Measurements from ENCODE around the gene EIPR1.

DNA sequence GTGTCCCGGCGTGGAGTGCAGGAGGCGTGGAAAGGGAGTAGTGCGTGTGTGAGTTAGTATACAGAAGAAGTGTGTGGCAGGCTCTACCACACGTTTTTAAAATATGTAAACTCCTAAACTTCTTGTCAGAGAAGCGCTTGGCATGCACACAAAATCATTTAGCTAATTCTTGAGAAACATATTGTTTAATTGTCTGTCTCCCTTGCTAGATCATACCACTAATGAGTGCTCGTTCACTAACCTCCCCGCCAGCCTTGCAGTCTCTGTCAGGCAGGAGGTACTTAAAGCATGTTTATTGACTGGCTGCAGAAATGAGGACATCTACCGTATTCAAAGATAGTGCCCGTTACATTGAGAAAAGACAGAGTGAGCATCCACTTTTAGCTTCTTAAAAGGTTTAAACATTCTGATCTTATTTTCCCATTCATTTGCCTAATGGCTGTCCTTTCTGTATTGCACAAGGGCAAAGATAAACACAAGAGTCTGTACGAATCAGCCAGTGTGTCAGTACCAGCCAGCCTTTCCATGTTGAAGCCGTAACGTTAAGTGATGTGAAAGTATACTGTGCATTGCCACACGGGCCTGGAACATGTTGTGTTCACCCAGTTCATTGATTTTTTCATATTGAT, 43.3 kb upstream of the EIPR1 start:
- TF ChIP-seq ZFP3 (CRISPR knock-in tag; IDR thresholded peaks at IDR 0.05), result no peak
- TF ChIP-seq, protein P1, sequence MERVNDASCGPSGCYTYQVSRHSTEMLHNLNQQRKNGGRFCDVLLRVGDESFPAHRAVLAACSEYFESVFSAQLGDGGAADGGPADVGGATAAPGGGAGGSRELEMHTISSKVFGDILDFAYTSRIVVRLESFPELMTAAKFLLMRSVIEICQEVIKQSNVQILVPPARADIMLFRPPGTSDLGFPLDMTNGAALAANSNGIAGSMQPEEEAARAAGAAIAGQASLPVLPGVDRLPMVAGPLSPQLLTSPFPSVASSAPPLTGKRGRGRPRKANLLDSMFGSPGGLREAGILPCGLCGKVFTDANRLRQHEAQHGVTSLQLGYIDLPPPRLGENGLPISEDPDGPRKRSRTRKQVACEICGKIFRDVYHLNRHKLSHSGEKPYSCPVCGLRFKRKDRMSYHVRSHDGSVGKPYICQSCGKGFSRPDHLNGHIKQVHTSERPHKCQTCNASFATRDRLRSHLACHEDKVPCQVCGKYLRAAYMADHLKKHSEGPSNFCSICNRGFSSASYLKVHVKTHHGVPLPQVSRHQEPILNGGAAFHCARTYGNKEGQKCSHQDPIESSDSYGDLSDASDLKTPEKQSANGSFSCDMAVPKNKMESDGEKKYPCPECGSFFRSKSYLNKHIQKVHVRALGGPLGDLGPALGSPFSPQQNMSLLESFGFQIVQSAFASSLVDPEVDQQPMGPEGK (CRISPR knock-in tag; IDR thresholded peaks at IDR 0.05; ENCODE audit: borderline replicate concordance), result no peak
- TF ChIP-seq ARNTL (CRISPR knock-in tag; IDR thresholded peaks at IDR 0.05; ENCODE audit: borderline replicate concordance, low read depth), result no peak
- TF ChIP-seq CSDC2 (CRISPR knock-in tag; IDR thresholded peaks at IDR 0.05), result no peak
- TF ChIP-seq RARB (CRISPR knock-in tag; IDR thresholded peaks at IDR 0.05), result no peak
- TF ChIP-seq, protein P2, sequence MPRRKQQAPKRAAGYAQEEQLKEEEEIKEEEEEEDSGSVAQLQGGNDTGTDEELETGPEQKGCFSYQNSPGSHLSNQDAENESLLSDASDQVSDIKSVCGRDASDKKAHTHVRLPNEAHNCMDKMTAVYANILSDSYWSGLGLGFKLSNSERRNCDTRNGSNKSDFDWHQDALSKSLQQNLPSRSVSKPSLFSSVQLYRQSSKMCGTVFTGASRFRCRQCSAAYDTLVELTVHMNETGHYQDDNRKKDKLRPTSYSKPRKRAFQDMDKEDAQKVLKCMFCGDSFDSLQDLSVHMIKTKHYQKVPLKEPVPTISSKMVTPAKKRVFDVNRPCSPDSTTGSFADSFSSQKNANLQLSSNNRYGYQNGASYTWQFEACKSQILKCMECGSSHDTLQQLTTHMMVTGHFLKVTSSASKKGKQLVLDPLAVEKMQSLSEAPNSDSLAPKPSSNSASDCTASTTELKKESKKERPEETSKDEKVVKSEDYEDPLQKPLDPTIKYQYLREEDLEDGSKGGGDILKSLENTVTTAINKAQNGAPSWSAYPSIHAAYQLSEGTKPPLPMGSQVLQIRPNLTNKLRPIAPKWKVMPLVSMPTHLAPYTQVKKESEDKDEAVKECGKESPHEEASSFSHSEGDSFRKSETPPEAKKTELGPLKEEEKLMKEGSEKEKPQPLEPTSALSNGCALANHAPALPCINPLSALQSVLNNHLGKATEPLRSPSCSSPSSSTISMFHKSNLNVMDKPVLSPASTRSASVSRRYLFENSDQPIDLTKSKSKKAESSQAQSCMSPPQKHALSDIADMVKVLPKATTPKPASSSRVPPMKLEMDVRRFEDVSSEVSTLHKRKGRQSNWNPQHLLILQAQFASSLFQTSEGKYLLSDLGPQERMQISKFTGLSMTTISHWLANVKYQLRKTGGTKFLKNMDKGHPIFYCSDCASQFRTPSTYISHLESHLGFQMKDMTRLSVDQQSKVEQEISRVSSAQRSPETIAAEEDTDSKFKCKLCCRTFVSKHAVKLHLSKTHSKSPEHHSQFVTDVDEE (CRISPR knock-in tag; IDR thresholded peaks at IDR 0.05), result no peak
- TF ChIP-seq ESRRG (CRISPR knock-in tag; IDR thresholded peaks at IDR 0.05), result no peak
- no peak for TF ChIP-seq TCF4 (CRISPR knock-in tag; IDR thresholded peaks at IDR 0.05; ENCODE audit: borderline replicate concordance)
